Measurements from ENCODE around the gene LIPT2.

LIPT2 gene

GRCh38 chr11:74494916-74495315 is 1.4 kb upstream of the LIPT2 start:
- no peak for DNase-seq (ENCODE audit: low spot score)

- DNase-seq (ENCODE audit: low spot score), result no peak
These were observed 487 bp upstream of the LIPT2 start for GRCh38 chr11:74493791-74494630.

- DNase-seq (ENCODE audit: low spot score), result no peak
These were observed 1.4 kb downstream of the LIPT2 start for GRCh38 chr11:74492084-74492483.

GRCh38 chr11:74490941-74491340 is 2.6 kb downstream of the LIPT2 start:
- DNase-seq (ENCODE audit: low spot score), result no peak

- DNase-seq (ENCODE audit: low spot score), result no peak
These were observed 5.6 kb downstream of the LIPT2 start for GRCh38 chr11:74487875-74488274.

- DNase-seq (ENCODE audit: low spot score), result no peak
These were observed 7.7 kb downstream of the LIPT2 start for GRCh38 chr11:74485868-74486267.

- DNase-seq (ENCODE audit: low spot score), result no peak
These were observed 12.7 kb downstream of the LIPT2 start for GRCh38 chr11:74480688-74481417.

- no peak for DNase-seq (ENCODE audit: low spot score)
These were observed 13.8 kb downstream of the LIPT2 start for GRCh38 chr11:74479732-74480123.

GRCh38 chr11:74478877-74479731 is 14.4 kb downstream of the LIPT2 start:
- DNase-seq (ENCODE audit: low spot score), result no peak

GRCh38 chr11:74476536-74476935 is 17.0 kb downstream of the LIPT2 start:
- DNase-seq (ENCODE audit: low spot score), result no peak

- DNase-seq (ENCODE audit: low spot score), result no peak
These were observed 19.2 kb downstream of the LIPT2 start for GRCh38 chr11:74474316-74474715.

GRCh38 chr11:74473382-74474173 is 19.9 kb downstream of the LIPT2 start:
- DNase-seq (ENCODE audit: low spot score), result no peak

- DNase-seq (ENCODE audit: low spot score), result no peak
These were observed 21.7 kb downstream of the LIPT2 start for GRCh38 chr11:74471668-74472429.

GRCh38 chr11:74471037-74471436 is 22.5 kb downstream of the LIPT2 start:
- no peak for DNase-seq (ENCODE audit: low spot score)

- DNase-seq (ENCODE audit: low spot score), result no peak
These were observed 23.0 kb downstream of the LIPT2 start for GRCh38 chr11:74470526-74470925.

GRCh38 chr11:74468936-74469335 is 24.6 kb downstream of the LIPT2 start:
- DNase-seq (ENCODE audit: low spot score), result no peak

- no peak for DNase-seq (ENCODE audit: low spot score)
These were observed 25.0 kb downstream of the LIPT2 start for GRCh38 chr11:74468521-74468920.

GRCh38 chr11:74468058-74468457 is 25.5 kb downstream of the LIPT2 start:
- DNase-seq (ENCODE audit: low spot score), result no peak

- DNase-seq (ENCODE audit: low spot score), result peak; percentile 69
These were observed 26.3 kb downstream of the LIPT2 start, which contains the start of gene KCNE3 for GRCh38 chr11:74466916-74467885. KCNE3 (minus strand) TSS chr11:74467549; CDS start chr11:74457563, 9,986 bp downstream.
